HG03378 (cell line): Measurements from ENCODE around the gene TRAK1.

Source experiments
- ATAC-seq: cut with Tn5 transposase; IDR thresholded peaks from one replicate; pipeline ENCODE4 v1.9.1; 2021; ENCODE audit warnings: mild to moderate bottlenecking, moderate library complexity; ENCODE audit not compliant: unreplicated experiment

The TRAK1 gene, protein sequence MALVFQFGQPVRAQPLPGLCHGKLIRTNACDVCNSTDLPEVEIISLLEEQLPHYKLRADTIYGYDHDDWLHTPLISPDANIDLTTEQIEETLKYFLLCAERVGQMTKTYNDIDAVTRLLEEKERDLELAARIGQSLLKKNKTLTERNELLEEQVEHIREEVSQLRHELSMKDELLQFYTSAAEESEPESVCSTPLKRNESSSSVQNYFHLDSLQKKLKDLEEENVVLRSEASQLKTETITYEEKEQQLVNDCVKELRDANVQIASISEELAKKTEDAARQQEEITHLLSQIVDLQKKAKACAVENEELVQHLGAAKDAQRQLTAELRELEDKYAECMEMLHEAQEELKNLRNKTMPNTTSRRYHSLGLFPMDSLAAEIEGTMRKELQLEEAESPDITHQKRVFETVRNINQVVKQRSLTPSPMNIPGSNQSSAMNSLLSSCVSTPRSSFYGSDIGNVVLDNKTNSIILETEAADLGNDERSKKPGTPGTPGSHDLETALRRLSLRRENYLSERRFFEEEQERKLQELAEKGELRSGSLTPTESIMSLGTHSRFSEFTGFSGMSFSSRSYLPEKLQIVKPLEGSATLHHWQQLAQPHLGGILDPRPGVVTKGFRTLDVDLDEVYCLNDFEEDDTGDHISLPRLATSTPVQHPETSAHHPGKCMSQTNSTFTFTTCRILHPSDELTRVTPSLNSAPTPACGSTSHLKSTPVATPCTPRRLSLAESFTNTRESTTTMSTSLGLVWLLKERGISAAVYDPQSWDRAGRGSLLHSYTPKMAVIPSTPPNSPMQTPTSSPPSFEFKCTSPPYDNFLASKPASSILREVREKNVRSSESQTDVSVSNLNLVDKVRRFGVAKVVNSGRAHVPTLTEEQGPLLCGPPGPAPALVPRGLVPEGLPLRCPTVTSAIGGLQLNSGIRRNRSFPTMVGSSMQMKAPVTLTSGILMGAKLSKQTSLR

DNA sequence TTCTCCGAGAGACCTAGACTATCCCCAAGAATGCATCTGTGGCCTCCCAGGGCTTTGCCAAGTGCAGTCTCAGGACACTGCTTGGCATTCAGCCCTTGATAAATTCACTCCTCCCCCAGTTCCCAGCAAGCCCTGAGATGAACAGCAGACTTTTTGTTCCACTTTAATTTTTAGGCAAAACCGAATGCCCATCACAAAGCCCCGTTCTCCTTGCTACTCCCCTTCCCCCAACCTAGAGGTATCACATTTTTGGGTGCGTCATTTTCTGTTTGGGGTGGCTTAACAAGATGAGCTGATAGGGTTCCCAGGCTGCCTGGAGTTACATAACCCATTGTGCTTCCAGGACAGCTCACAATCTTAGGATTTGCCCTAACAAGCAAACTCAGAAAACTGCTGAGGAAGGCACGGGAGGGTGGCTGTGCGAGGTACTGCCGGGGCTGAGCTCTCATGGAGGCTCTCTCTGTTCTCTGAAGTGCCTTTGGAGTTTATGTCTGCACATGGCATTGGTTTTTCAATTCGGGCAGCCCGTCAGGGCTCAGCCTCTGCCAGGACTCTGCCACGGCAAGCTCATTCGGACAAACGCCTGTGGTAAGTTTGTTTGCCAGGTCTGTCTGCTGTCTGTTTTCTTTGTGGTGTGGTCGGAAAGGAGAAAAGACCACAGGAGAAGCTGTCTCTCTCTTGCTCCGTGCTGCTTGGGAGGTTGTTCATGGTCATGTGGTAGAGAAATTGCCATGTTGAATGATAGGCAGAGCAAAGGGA, at the start of gene TRAK1:
Gene TRAK1, plus strand, starts transcription at position 385 of the 759 bp plus-strand sequence. Its CDS starts 113 bp downstream, at position 498.
- ATAC-seq, result no peak

DNA sequence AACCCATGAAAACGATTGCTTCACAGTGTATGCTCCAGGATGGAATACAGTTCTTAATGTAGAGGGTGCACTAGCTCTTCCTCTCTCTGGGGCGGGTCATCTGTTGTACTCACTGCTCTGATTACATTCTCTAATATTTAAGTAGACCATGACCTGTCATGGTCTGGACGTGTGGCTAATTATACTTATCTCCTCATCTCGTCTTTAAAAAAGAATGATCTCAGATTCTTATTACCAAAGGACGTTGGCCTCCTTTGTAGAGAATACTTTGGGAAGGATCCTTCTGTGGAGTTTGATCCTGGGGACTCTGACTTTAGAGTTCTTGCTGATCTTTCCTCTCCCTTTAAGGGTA, 48.4 kb upstream of the TRAK1 start:
- no peak for ATAC-seq

DNA sequence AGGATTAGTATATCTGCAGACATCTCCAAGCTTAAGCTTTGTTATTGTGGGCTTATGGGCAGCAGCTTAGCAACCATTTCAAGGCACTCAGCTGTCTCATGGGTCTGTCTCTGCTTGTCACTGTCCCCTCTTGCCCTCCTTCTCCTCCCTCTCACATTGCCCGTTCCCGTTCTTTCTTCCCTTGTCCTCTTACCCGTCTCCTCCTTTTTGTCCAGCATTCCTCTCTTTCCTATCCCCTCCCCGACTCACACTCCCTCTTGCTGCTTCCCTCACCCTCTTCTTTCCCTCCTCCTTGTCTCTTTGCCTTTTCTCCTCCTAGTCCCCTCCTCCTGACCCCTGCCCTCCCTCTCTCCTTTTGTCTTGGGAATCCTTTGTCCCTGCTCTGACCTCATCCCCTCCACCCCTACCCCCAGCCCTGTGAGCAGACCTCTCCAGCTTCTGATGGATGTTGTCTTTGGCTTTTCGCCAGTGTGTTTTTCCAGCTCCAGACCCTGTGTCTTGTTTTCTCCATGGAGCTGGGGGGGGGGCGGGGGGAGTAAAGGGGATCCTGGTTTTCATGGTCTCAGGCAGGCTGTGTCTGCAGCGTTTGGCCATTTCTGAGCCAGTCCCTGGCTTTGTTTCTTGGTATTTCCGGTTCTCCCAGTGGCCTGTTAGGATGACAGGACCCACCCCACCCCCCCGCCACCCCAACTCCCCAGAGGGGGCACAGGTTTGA, 47.9 kb upstream of the TRAK1 start:
- no peak for ATAC-seq

DNA sequence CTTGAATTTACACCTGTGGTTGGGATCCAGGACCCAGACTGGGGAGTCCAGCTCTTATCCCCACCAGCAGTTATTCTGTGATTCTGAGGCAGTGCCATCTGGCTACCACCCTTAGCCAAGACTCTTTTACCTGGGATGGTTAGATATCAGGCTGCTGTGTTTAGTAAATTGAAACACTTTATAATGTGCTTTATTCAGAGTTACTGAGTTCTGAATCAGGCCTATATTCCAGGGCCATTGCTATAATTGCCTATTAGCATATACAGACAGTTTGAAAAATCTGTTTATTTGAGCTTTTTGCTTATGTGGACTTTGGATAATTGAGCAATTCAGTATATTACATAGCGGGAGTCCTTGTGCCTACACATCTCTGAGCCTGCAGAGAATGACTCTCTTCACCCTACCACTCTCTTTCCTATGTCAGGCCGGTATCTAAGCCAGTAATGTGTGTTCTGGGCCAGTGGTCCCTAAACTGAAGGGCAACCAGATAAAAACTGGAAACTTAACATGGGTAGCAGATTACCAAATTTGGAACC, 45.4 kb upstream of the TRAK1 start:
- no peak for ATAC-seq

DNA sequence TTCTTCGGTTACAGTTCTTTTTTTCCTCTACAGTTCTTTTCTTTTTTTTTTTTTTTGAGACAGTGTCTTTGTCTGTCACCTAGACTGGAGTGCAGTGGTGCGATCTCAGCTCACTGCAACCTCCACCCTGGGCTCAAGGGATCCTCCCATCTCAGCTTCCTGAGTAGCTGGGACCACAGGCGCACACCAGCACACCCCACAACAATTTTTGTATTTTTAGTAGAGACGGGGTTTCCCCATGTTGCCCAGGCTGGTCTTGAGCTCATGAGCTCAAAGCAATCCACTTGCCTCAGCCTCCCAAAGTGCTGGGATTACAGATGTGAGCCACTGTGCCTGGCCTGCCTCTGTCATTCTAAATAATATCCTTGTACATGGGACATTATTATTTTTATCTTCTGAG, 42.6 kb upstream of the TRAK1 start:
- ATAC-seq, result peak; percentile 34

DNA sequence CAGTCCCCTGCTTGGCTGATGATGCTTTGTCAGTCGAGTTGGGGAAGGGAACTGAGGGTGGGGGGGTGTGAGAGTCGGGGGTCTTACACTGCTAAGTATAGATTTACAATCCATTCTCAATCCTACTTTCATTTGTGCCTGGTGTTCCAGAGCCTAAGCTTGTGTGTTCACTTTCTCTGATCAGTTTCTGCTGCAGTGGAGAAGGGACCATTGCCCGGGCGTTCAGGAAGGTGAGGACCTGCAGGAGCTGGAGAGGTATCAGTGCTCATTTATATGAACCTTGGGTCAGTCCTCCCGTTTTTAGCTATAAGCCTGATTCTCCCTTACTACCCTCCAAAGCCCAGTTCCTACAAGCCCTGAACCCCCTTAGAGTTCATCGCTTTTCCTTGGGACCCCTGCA, 41.0 kb upstream of the TRAK1 start:
- ATAC-seq, result no peak

DNA sequence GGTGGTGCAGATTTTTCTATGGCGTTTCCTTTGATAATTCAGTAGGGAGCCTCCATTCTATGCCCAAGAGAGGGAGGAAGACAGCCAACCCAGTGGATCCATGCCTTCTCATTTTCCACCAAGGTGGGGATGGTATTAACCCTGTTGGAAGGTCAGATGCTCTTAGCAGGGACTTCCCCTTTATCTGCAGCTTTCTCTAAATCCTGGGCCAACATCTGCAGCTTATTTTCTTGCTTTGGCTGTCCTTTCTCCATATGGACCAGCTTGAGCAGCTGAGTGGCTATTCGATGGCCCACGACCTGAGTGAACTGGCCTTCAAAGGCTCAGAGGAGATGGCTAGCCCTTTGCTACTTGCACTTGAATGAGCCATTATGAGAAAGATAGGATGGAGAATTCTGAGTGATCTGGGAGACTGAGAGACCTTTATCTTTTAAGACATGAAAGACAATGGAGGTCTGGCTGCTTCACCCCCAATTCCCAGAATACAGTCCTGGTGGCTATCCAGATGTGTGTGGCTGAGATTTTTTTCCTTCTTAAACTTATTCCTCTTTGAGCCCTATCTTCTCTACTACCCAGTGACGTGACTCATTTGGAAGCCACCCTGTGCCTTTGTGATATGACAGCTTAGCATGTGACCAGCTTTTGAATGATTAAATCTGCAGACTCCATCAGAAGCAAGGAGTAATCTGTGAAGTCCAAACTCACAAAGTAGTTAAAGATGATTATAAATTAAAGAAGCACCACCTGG, 39.6 kb upstream of the TRAK1 start:
- ATAC-seq, result no peak

DNA sequence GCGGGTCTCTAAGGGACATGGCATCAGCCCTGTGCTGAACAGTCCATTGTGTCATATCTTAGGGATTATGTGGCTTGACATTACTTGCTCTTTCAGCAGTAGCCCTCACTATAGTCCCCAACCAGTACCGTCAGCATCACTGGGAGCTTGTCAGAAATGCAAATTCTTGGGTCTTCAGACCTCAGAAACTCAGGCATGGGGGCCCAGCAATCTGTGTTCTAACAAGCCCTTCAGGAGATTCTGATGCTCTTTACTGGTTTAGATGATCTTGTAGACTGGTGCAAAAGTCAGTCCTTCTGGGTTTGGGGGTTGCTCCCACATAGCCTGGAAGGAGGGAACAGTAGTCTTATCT, 39.0 kb upstream of the TRAK1 start:
- ATAC-seq, result no peak

DNA sequence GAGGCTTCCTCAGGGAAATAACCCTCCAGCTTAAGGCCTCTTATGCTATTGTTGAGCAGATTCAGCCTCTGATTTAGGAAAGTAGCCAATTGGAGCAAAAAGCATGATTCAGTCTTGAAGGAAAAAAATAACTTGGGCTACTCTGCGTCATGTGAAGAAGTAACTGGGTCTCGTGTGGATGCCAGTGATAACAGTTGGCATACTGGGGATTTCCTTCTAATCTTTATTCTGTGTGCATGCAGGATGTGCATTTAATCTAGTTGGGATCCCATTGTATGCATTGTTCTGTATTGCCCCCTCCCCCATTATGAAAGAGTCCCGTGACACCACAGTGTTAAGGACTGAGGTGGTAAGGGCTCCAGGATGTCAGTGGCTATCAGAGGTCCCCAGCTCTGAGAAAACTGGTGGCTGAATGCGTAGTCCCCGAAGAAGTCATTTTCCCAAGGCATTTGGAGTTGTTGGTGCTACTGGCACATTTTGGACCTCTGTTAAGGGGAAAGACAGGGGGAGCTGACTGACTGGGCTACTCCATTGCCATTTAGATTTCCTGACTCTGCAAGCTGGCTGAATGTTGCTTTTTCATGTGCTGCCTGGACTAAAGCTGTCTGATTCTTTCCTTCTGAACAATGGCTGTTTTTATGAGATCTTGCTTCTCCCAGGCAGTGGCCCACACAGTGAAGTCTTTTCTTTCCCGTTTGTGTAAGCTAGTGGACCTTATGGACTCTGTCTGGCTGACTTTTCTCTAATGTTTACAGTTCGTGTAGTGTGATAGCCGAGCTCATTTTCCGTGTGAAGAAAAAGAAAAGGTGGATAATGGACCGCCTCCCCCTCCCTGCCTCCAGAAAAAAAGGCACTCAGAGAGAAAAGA, 38.4 kb upstream of the TRAK1 start:
- ATAC-seq, result no peak

DNA sequence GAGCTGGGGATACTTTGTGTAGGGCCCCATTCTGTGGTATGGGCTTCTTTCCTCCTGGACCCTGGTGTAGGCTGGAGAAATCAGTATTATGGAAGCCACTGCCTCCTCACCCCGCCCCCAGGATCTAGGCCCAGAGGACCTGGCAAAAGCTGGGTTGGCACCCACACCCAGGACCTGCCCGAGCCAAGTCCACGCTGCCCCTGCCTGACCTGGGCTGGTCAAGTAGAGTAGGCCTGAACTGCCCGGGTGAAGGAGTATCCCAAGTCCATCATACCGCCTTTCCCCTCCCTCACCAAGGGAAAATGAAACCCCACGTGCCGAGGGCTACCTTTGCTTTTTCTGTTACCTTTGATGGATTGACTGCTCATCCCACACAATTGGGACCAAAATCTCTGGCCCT, 37.7 kb upstream of the TRAK1 start:
- no peak for ATAC-seq

DNA sequence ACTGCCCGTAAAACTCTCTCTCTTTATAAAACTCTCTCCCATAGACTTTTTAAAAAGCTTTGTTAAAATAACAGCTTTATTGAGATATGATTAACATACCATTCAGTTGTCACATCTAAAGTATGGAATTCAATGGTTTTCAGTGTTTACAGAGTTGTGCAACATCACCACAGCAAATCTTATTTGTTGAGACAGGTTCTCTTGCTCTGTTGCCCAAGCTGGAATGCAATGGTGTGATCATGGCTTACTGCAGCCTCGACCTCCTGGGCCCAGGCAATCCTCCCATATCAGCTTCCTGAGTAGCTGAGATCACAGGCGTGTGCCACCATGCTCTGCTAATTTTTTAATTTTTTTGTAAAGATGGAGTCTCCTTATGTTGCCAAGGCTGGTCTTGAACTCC, 35.9 kb upstream of the TRAK1 start:
- no peak for ATAC-seq

DNA sequence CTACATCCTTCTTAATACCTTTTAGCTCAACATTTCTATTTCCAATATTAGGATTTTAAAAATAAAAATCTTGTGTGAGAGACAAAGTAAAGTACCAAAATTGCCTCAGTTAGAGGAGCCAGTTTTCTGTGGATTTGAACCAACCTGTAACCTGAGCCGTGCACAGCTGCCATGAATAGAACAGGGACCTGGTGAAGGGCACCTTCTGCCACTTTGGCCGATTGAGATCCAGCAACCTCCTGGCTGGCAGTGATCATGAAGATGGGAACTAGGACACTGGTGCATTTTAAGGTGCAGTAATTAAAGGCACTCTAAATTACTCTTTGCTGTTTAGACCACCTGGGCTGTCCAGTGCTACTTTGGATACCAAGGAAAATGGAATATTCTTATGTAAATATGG, 34.3 kb upstream of the TRAK1 start:
- no peak for ATAC-seq

DNA sequence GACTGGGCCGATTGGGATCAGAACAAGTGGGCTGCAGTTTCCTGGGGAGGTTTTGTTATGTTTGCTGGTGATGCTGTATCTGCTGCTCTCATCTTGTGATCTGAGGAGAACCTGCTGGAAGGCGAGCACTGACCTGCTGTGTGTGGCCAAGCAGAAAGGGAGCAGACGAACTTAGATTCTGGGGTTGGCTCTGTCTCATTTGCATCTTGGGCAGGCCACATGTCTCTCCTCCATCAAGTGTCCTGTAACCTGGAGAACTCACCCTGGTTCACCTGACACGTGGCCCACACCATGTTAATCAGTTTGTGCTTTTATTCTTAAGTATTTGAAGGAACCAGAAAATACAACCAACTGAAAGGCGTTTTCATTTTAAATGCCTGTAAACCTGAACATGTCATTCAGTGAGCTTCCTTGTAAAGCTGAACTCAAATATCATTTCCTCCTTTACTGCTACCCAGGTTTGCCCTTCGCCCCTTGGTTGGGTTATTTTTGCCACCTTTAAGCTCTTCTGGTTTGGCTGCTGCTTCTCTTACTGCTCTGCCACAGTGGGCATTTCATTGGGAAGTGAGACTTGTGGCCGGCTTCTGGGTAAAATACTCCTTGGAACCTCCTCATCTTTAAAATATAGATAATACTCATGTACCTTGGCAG, 33.5 kb upstream of the TRAK1 start:
- peak; percentile 76 for ATAC-seq

DNA sequence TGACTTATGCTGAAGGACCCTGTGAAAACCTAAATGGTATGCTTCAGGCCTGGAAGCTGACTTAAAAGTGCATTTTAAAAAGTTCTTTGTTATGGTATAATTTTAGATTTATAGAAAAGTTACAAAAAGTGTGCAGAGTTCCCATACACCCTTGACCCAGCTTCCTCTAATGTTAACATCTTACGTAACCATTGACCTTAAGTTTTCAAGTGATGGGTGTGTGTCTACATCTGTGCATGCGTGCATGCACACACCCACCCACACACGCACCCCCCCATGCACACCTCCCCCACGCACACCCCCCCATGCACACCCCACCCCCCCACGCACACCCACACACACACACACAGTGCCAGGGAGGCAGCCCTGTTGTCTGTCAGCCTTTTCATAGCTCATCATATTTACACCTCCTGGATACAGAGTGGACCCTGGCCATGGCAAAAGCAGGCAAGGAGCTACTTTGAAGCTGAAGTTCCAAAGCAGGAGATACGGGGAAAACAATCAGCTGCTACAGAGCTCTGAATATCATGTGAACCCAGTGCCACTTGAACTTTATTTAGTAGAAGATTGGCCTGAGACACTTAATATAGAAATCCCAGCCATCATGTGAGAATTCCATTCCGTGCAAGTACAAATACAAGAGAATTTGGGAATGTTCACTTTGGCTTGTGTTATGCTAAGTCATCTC, 30.0 kb upstream of the TRAK1 start:
- no peak for ATAC-seq

DNA sequence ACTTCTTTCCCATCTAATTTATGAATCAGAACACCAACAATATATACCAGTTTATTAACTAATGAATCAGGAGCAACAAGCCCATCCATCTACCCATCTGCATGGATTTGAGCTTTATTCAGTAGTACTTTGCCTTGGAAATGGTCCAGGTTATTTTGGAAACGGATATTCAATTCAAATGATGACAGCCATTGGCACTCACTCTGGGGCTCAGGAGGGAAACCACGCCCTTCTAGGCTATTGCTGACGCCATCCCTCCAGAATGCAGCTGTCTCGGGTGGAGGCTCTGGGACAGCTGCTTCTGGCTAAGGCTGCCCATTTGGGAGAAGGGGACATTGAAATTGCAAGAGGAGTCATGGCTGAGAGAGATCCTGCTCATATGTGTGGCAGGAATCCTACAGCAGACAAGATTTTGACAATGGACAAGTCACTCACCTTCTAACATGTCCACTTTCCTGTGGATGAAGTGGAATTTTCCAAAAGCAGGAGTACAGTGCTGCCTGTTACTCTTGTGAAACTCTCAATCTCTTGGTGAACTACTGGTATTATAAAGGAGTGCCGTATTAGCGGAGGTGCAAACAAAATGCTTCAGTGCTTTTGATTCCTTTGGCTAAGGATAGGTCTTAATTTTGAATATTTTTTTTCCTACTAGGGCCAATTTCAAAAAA, 29.3 kb upstream of the TRAK1 start:
- ATAC-seq, result no peak

DNA sequence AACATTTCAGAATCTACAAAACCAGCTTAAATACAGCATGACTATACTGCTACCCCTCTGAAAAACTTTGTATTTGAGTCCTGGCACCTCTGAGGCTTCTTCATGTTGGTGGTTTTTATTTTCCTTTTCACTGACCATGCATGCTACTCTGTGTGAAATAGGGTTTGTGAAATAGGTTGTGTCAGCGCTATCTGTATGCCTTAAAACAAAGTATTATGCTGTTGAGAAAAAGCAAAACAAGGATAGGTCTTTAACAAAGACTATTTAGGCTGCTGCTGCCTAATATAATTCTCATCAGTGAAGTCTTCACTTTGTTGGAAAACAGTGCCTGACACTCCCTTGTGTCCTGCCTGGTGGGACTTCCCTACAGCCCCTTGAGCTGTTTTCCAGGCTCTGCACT, 28.7 kb upstream of the TRAK1 start:
- no peak for ATAC-seq

DNA sequence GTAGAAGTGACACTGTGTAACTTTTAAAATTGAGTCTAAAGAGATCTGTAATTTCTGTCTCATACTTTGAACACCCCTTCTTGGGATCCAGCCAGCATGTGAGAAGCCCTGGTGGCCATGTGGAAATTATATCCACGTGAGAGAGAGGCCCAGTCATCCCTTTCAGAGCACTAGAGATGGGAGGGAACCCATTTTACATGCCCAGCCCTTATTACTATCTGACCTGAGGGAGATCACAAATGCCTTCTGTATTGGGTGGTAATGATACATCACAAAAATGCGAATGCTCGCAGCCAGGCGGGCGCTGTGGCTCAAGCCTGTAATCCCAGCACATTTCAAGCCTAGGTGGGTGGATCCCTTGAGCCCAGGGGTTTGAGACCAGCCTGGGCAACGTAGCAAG, 27.3 kb upstream of the TRAK1 start:
- no peak for ATAC-seq
